HG03196 (cell line): ENCODE measurements around the gene PCDHGA8.
A peak's percentile ranks its signal among the peaks of the same experiment; 100 is the strongest.
"Not testable (repeated sequence)": the region's sequence is repeated elsewhere in the genome, so short reads cannot be mapped to it uniquely, and the experiment has no call there.

Experiments
- ATAC-seq: cut with Tn5 transposase; IDR thresholded peaks from one replicate; pipeline ENCODE4 v1.9.1; 2021; ENCODE audit not compliant: unreplicated experiment

Gene PCDHGA8

GRCh38 chr5:141369994-141370848, 22.2 kb upstream of the PCDHGA8 start, which contains the start of gene PCDHGB3:
Gene PCDHGB3, plus strand, starts transcription at chr5:141370242. Its CDS starts 153 bp downstream, at chr5:141370395.
- peak; percentile 69 for ATAC-seq

DNA sequence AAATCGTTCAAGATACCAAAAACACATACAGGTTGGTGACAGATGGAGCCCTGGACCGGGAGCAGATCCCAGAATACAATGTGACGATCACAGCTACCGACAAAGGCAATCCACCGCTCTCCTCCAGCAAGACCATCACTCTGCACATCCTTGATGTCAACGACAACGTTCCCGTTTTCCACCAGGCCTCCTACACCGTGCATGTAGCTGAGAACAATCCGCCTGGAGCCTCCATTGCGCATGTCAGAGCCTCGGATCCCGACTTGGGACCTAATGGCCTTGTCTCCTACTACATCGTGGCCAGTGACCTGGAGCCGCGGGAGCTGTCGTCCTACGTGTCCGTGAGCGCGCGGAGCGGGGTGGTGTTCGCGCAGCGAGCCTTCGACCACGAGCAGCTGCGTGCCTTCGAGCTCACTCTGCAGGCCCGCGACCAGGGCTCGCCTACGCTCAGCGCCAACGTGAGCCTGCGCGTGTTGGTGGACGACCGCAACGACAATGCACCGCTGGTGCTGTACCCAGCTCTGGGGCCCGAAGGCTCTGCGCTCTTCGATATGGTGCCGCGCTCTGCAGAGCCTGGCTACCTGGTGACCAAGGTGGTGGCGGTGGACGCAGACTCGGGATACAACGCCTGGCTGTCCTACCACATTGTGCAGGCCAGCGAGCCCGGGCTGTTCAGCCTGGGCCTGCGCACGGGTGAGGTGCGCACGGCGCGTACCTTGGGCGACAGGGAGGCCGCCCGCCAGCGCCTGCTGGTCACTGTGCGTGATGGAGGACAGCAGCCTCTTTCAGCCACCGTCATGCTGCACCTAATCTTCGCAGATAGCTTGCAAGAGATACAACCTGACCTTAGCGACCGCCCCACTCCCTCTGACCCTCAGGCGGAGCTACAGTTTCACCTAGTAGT, 20.6 kb upstream of the PCDHGA8 start:
- no peak for ATAC-seq

- no peak for ATAC-seq
These were observed 18.6 kb upstream of the PCDHGA8 start, which contains the start of gene PCDHGA6 for GRCh38 chr5:141373673-141374317. Gene PCDHGA6, plus strand, starts transcription at chr5:141373891. Its CDS starts 193 bp downstream, at chr5:141374084.

DNA sequence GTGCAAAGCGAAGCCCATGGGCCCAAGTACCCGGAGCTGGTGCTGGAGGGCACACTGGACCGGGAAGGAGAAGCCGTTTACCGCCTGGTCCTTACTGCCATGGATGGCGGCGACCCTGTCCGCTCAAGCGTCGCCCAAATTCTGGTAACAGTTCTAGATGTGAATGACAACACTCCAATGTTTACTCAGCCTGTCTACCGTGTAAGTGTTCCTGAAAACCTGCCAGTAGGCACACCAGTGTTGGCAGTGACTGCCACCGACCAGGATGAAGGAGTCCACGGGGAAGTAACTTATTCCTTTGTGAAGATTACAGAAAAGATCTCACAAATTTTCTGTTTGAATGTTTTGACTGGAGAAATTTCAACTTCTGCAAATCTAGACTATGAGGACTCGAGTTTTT, 17.8 kb upstream of the PCDHGA8 start:
- no peak for ATAC-seq

DNA sequence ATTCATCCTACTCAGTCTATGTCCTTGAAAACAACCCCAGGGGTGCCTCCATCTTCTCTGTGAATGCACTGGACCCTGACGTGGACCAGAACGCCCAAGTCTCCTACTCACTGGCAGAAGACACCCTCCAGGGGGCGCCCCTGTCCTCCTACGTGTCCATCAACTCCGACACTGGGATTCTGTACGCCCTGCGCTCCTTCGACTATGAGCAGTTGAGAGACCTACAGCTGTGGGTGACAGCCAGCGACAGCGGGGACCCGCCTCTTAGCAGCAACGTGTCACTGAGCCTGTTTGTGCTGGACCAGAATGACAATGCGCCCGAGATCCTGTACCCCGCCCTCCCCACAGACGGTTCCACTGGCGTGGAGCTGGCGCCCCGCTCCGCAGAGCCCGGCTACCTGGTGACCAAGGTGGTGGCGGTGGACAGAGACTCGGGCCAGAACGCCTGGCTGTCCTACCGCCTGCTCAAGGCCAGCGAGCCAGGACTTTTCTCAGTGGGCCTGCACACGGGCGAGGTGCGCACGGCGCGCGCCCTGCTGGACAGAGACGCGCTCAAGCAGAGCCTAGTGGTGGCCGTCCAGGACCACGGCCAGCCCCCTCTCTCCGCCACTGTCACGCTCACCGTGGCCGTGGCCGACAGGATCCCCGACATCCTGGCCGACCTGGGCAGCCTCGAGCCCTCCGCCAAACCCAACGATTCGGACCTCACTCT, 16.8 kb upstream of the PCDHGA8 start:
- not testable (repeated sequence) for ATAC-seq

DNA sequence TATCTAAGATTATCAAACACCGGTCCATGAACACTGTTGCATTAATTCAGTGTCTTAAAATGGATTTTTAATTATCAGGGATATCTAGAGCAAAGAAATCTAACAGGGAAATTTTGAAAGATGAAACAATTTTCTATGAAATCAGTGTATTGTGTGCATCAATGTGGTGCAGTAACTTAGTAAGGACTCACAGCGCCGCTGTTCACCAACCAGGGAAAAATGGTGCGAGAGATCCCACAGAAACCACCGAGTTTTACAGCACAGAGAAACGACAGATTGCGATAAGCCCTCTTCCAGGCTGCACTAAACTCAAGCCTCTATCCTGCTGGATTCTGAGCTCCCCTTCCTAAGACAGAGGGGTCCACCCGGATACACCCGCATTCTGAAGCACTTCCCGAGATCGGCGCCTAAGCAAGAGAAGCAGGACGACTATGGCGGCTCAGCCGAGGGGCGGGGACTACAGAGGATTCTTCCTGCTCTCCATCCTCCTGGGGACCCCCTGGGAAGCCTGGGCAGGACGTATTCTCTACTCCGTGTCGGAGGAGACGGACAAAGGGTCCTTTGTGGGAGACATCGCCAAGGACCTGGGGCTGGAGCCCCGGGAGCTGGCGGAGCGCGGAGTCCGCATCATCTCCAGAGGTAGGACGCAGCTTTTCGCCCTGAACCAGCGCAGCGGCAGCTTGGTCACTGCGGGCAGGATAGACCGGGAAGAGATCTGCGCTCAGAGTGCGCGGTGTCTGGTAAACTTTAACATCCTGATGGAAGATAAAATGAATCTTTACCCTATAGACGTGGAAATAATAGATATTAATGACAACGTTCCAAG, 9.8 kb upstream of the PCDHGA8 start, which contains the start of gene PCDHGA7:
Gene PCDHGA7, plus strand, starts transcription at position 274 of the 826 bp plus-strand sequence. Its CDS starts 158 bp downstream, at position 432.
- ATAC-seq = no peak

GRCh38 chr5:141383345-141383744, 9.1 kb upstream of the PCDHGA8 start:
- no peak for ATAC-seq

GRCh38 chr5:141384471-141385267, 7.8 kb upstream of the PCDHGA8 start:
- ATAC-seq = no peak

GRCh38 chr5:141387557-141388311, 4.7 kb upstream of the PCDHGA8 start, which contains the start of gene PCDHGB4:
Gene PCDHGB4, plus strand, starts transcription at chr5:141387698. Its CDS starts 187 bp downstream, at chr5:141387885.
- ATAC-seq = not testable (repeated sequence)

- no peak for ATAC-seq
These were observed 3.8 kb upstream of the PCDHGA8 start for GRCh38 chr5:141388661-141389060.

DNA sequence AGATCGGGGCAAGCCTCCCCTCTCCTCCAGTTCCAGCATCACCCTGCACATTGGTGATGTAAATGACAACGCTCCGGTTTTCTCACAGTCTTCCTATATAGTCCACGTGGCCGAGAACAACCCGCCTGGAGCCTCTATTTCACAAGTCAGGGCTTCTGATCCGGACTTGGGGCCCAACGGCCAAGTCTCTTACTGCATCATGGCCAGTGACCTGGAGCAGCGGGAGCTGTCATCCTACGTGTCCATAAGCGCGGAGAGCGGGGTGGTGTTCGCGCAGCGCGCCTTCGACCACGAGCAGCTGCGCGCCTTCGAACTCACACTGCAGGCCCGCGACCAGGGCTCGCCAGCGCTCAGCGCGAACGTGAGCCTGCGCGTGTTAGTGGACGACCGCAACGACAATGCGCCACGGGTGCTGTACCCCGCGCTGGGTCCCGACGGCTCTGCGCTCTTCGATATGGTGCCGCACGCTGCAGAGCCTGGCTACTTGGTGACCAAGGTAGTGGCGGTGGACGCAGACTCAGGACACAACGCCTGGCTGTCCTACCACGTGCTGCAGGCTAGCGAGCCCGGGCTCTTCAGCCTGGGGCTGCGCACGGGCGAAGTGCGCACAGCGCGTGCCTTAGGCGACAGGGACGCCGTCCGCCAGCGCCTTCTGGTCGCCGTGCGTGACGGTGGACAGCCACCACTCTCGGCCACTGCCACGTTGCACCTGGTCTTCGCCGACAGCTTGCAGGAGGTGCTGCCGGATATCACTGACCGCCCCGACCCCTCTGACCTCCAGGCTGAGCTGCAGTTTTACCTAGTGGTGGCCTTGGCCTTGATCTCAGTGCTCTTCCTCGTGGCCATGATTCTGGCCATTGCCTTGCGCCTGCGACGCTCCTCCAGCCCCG, 3.0 kb upstream of the PCDHGA8 start:
- ATAC-seq = no peak

- no peak for ATAC-seq
These were observed 834 bp downstream of the PCDHGA8 start for GRCh38 chr5:141393267-141393666.

GRCh38 chr5:141394401-141395187, 2.2 kb downstream of the PCDHGA8 start:
- not testable (repeated sequence) for ATAC-seq

DNA sequence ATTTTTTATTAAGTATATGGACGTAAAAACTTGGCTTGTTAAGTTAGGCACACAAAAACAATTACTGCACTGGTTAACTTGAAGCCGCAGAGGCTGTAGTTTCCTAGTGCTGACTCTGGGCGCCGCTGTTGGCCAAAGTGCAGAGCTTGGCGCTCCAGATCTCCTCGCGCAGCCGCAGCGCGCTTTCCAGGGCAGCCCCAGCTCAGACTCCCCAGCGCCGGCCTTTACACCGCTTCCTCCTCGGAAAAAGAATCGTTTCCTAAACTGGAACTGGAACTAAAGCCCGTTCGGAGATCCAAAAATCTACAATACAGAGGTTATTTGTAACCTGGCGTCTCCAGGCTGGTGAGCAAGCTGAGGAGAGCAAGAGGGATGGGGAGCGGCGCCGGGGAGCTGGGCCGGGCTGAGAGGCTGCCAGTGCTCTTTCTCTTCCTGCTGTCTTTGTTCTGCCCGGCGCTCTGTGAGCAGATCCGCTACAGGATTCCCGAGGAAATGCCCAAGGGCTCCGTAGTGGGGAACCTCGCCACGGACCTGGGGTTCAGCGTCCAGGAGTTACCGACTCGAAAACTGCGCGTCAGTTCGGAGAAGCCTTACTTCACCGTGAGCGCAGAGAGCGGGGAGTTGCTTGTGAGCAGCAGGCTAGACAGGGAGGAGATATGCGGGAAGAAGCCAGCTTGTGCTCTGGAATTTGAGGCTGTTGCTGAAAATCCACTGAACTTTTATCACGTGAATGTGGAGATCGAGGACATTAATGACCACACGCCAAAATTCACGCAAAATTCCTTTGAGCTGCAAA, 5.5 kb downstream of the PCDHGA8 start, which contains the start of gene PCDHGB5:
Gene PCDHGB5, plus strand, starts transcription at position 192 of the 796 bp plus-strand sequence. Its CDS starts 181 bp downstream, at position 373.
- ATAC-seq = peak; percentile 96

DNA sequence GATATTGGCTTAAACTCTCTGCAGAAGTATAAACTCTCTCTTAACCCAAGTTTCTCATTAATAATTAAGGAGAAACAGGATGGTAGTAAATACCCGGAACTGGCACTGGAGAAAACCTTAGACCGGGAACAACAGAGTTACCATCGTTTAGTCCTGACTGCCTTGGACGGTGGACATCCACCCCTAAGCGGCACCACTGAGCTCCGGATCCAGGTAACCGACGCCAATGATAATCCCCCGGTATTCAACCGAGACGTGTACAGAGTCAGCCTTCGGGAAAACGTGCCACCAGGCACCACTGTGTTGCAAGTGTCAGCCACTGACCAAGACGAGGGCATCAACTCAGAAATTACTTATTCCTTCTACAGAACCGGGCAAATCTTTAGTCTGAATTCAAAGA, 6.2 kb downstream of the PCDHGA8 start:
- ATAC-seq = no peak
